Right lobe of liver (tissue), 6 donors: Measurements from ENCODE around the gene AFF4. TPM values are rescaled to one million over a fixed set of nuclear protein-coding genes. Genes with fewer than 3 reads are reported as not detected.
A peak's percentile ranks its signal among the peaks of the same experiment; 100 is the strongest.

Experiments
- ATAC-seq, 4 donors: fragments of 200-7000 bp; cut with Tn5 transposase; one replicate each; pipeline ENCODE4 v1.9.1; 2020; ENCODE audit warnings: mild to moderate bottlenecking in 4 of 4, moderate library complexity in 4 of 4
- DNase-seq, 3 donors: peaks; one replicate each; pipeline ENCODE4 v3.0.0-alpha.2; 2020
- H3K27ac ChIP-seq, 3 donors: fragments of 200-600 bp; one replicate each; pipeline ENCODE4 v1.8.0; 2022
- H3K27me3 ChIP-seq, 2 donors: fragments of 200-600 bp; one replicate each; pipeline ENCODE4 v1.8.0; 2022
- H3K36me3 ChIP-seq, 4 donors: fragments of 200-600 bp; sonication (generic) in 1 of 4; one replicate each; pipeline versions ENCODE4 v1.5.1 to v1.8.0; 2017 to 2022; ENCODE audit warnings: control low read depth in 1 of 4
- H3K4me1 ChIP-seq, 4 donors: fragments of 200-600 bp; sonication (generic) in 1 of 4; one replicate each; pipeline versions ENCODE4 v1.5.1 to v1.8.0; 2017 to 2022; ENCODE audit warnings: control low read depth in 1 of 4
- H3K4me3 ChIP-seq, 3 donors: fragments of 200-600 bp; one replicate each; pipeline ENCODE4 v1.8.0; 2022
- H3K9me3 ChIP-seq, 4 donors: fragments of 200-600 bp; sonication (generic) in 1 of 4; one replicate each; pipeline versions ENCODE4 v1.5.1 to v1.8.0; 2017 to 2022; ENCODE audit warnings: control low read depth in 1 of 4
- POLR2A ChIP-seq: fragments of 450-650 bp; IDR thresholded peaks from one replicate; pipeline ENCODE4 v1.6.1; 2017; ENCODE audit warnings: antibody characterized with exemption, mild to moderate bottlenecking
- WGBS: methylation state at CpG from one replicate; pipeline ENCODE4 v1.1.6; 2018; ENCODE audit warnings: low coverage, low lambda C conversion rate; ENCODE audit not compliant: insufficient coverage; ENCODE audit errors: missing lambda C conversion rate; 5-methylcytosine and 5-hydroxymethylcytosine counted together
- intact Hi-C, 2 donors: fragments of 100-400 bp; cut with DNase I; formaldehyde crosslinking; loops; one replicate each; pipeline versions ENCODE4 v1.11.2 to v1.14.1; 2022
- total RNA-seq, 6 experiments: library from RNA; depleted of rRNA in 2 of 6; stranded (reverse); fragments of >200 nt in 2 of 6; fragmentation: NEBNext Ultra II Directional in 3 of 6; extraction: Animal tissue kit (Norgen Biotek cat#: 25700) in 3 of 6; gene quantifications; one replicate each; pipeline versions ENCODE4 v1.1.0 to v1.2.4, GENCODE V29; 2016 to 2023
- TF ChIP-seq, protein P1 (sequence below), 4 donors: fragments of 200-600 bp in 3 of 4; fragments of 450-650 bp in 1 of 4; IDR thresholded peaks; one replicate each; pipeline versions ENCODE4 v1.5.1 to v1.8.0; 2016 to 2022; ENCODE audit warnings: antibody characterized with exemption in 4 of 4, mild to moderate bottlenecking in 2 of 4
- donor health status: DM: no; HTN: yes; CAD: no.
- donor health status: DM: no; HTN: no; CAD: no.
- donor health status: DM: no; HTN: no; CAD: no.
- donor health status: DM: no; HTN: yes; CAD: no.
- donor health status: DM: no; HTN: yes; CAD: no.

AFF4 gene
- total RNA-seq, 6 experiments from 2014 or later, result 16.4 to 26.8 (median 20.2) TPM

DNA sequence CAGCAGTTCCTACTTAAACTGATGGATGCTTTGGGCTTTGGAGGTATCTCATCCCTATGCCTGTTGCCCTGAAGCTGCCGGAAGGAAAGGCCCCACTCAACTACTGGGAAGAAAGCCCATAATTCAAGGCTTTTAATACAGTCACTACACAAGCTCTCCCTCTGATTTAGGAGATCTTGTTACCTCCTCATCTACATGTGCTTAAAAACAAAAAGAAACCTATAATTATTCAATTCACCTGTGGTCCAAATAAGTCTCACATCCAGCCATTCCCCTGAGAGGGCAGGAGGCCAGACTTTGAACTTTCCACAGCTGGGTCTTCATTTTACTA lies 90.7 kb downstream of the AFF4 start:
- WGBS, result 0% methylated on average over 1 of the region's 1 CpG
- Histone ChIP-seq H3K36me3 (peaks cover 2 to 45% (median 17%) of the 10 kb centered on the region in 4 donors), H3K9me3 (no peaks in the 10 kb centered on the region), H3K4me3 (peak overlapping the region in 1 of 3 donors; percentile 0), H3K4me1 (peaks cover under 1 to 54% (median 22%) of the 10 kb centered on the region in 4 donors), H3K27ac (peak overlapping the region; percentile 61 to 96 (median 84)), H3K27me3 (no peaks in the 10 kb centered on the region)
- intact Hi-C loops, result loop anchor here in 1 of 2 donors (5.0 kb wide), 1 partner anchor 35 kb away; no protein-coding TSS in a partner anchor
- DNase-seq, result peak in 1 of 3 donors; percentile 63
- no peak for ATAC-seq
- TF ChIP-seq, protein P1, sequence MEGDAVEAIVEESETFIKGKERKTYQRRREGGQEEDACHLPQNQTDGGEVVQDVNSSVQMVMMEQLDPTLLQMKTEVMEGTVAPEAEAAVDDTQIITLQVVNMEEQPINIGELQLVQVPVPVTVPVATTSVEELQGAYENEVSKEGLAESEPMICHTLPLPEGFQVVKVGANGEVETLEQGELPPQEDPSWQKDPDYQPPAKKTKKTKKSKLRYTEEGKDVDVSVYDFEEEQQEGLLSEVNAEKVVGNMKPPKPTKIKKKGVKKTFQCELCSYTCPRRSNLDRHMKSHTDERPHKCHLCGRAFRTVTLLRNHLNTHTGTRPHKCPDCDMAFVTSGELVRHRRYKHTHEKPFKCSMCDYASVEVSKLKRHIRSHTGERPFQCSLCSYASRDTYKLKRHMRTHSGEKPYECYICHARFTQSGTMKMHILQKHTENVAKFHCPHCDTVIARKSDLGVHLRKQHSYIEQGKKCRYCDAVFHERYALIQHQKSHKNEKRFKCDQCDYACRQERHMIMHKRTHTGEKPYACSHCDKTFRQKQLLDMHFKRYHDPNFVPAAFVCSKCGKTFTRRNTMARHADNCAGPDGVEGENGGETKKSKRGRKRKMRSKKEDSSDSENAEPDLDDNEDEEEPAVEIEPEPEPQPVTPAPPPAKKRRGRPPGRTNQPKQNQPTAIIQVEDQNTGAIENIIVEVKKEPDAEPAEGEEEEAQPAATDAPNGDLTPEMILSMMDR (IDR thresholded peaks at IDR 0.05), result no peak
- no peak for TF ChIP-seq POLR2A

DNA sequence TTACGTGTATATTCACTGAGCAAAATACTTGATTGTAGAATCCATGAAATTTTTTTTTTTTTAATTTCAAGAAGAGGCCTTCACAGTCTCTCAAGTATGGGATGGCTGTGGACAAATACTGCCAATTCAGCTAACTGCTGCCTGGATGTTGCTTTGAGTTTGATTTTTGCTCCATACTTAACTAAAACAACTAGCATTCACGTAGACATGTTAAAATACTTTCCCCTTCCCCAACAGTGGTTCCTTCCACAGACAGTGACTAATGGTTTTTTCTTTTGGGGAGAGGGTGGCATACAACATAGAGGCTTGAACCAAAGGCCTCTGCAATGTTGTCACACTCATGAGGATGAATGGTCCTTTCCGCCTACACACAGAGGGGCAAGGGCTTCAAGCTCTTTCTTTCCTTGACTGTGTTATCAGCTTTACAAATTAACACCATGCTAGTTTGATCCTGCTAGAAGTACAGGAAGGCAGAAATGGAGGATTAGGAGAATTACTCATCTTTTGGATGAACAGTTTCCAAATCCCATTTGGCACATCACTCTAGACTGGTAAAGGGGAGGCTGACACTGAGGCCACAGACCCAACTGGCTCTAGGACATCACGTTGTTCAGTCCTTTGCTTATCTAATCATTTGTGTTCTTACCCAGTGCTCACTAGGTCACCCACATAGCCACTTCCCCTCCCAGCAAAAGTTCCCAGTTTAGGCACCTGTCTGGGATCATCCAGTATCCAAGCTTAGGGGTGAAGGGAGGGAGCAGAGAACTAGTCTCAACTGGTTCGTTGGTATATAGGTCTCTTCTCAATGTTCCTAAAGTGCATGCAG lies 91.8 kb downstream of the AFF4 start:
- Histone ChIP-seq H3K36me3 (peaks cover 2 to 40% (median 15%) of the 10 kb centered on the region in 4 donors), H3K4me3 (no peak overlapping the region), H3K9me3 (no peaks in the 10 kb centered on the region), H3K4me1 (peaks cover 2 to 60% (median 24%) of the 10 kb centered on the region in 4 donors), H3K27ac (peak overlapping the region; percentile 61 to 96 (median 84)), H3K27me3 (no peaks in the 10 kb centered on the region)
- WGBS, result 67% methylated on average over 5 of the region's 5 CpGs
- ATAC-seq (peak in 1 of 4 donors; percentile 6), DNase-seq (no peak)
- intact Hi-C loops, result loop anchor here in 1 of 2 donors (5.0 kb wide), 1 partner anchor 34 kb away; no protein-coding TSS in a partner anchor
- peak; percentile 65 for TF ChIP-seq POLR2A
- TF ChIP-seq, protein P1 (IDR thresholded peaks at IDR 0.05), result no peak

DNA sequence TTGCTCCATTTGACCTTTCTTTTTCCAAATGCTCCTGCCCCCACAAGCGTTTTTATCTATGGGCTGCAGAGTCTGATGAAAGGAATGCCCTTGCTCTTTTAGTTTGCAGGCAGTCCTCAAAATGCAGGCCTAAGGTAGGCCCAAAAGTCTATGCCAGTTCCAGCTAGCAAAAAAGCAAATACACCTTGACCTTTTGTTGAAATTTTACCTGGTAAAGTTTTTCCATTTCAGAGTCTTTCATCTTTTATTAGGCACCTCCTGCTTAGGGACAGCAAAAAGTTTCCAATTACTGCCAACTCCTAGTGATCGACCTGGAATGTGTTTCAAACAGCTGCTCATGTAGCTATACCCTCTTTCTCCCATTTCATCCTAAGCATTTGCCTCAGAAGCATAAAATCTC lies 92.6 kb downstream of the AFF4 start:
- peaks cover 2 to 60% (median 23%) of the 10 kb centered on the region in 4 donors for H3K4me1 ChIP-seq
- ATAC-seq, result peak in 1 of 4 donors; percentile 1
- H3K4me3 ChIP-seq, result no peak overlapping the region
- H3K9me3 ChIP-seq, result no peaks in the 10 kb centered on the region
- H3K27me3 ChIP-seq, result no peaks in the 10 kb centered on the region
- peaks cover 2 to 34% (median 15%) of the 10 kb centered on the region in 4 donors for H3K36me3 ChIP-seq
- peak; percentile 58 for TF ChIP-seq POLR2A
- TF ChIP-seq, protein P1 (IDR thresholded peaks at IDR 0.05), result no peak
- intact Hi-C loops, result loop anchor here in 1 of 2 donors (5.0 kb wide), 1 partner anchor 34 kb away; no protein-coding TSS in a partner anchor
- WGBS, result 12% methylated on average over 2 of the region's 2 CpGs
- peak overlapping the region; percentile 52 to 96 (median 61) for H3K27ac ChIP-seq
- peak in 1 of 3 donors; percentile 52 for DNase-seq

DNA sequence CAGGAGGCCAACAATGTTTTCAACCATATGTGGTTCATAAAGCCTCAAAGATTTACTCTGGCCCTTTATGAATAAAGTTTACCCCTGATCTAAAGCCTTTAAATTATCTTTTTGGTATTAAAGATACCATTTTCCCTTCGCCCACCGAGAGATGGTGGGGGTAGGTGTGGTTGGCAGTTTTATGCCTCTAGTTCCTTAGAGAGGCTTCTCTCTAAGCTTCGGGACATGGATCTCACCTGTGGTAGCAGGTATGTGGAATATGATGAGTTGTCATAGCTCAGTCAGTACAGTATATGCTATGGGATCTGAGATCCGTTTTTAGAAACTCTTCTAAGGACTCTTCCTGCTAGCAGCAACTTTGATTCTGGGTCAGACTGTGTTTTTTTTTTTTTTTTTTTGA lies 94.7 kb downstream of the AFF4 start:
- no peak for ATAC-seq
- H3K9me3 ChIP-seq, result no peaks in the 10 kb centered on the region
- TF ChIP-seq, protein P1 (IDR thresholded peaks at IDR 0.05), result no peak
- TF ChIP-seq POLR2A, result no peak
- H3K27me3 ChIP-seq, result no peaks in the 10 kb centered on the region
- H3K36me3 ChIP-seq, result peaks cover 0 to 20% (median 10%) of the 10 kb centered on the region in 4 donors
- WGBS, result 89% methylated on average over 4 of the region's 4 CpGs
- intact Hi-C loops, result loop anchor here in 1 of 2 donors (5.0 kb wide), 1 partner anchor 41 kb away; no protein-coding TSS in a partner anchor
- no peak overlapping the region for H3K4me3 ChIP-seq
- DNase-seq, result no peak
- peak overlapping the region in 2 of 3 donors; percentile 18 to 97 for H3K27ac ChIP-seq
- peaks cover 2 to 60% (median 25%) of the 10 kb centered on the region in 4 donors for H3K4me1 ChIP-seq
